Pancreas (tissue), 10 donors: ENCODE results near the gene UTP3. TPM values are rescaled to one million over a fixed set of nuclear protein-coding genes. Genes with fewer than 3 reads are reported as not detected.
A peak's percentile ranks its signal among the peaks of the same experiment; 100 is the strongest.
"Not testable (repeated sequence)": the region's sequence is repeated elsewhere in the genome, so short reads cannot be mapped to it uniquely, and the experiment has no call there.

ENCODE experiments used
- ATAC-seq, 4 donors: fragments of 200-7000 bp; cut with Tn5 transposase; one replicate each; pipeline versions ENCODE4 v1.8.0 to v1.9.1; 2020; ENCODE audit warnings: mild to moderate bottlenecking in 4 of 4, moderate library complexity in 4 of 4
- DNase-seq, 6 donors: peaks; one replicate each; pipeline ENCODE4 v3.0.0-alpha.2; 2020
- FAIRE-seq: peaks from 2 replicates; lab custom pipeline; 2012; peaks lifted over from hg19 to GRCh38; lab: Jason Lieb, UNC
- H3K27ac ChIP-seq, 4 donors: fragments of 200-600 bp; sonication (generic); 1 replicate in 3 of 4; 2 replicates in 1 of 4; pipeline versions ENCODE4 v1.5.0 to v1.8.0; 2020
- H3K27me3 ChIP-seq, 4 donors: fragments of 200-600 bp; one replicate each; pipeline ENCODE4 v1.8.0; 2021
- H3K36me3 ChIP-seq, 3 donors: fragments of 200-600 bp; sonication (generic) in 1 of 3; one replicate each; pipeline versions ENCODE4 v1.5.0 to v1.8.0; 2020 to 2021
- H3K4me1 ChIP-seq, 3 donors: fragments of 200-600 bp; one replicate each; pipeline ENCODE4 v1.8.0; 2021
- H3K4me3 ChIP-seq, 4 donors: fragments of 200-600 bp; sonication (generic) in 2 of 4; one replicate each; pipeline versions ENCODE4 v1.5.0 to v1.8.0; 2020 to 2021
- H3K9me3 ChIP-seq, 4 donors: fragments of 200-600 bp; one replicate each; pipeline ENCODE4 v1.8.0; 2021
- CTCF ChIP-seq, 4 donors: fragments of 200-600 bp; sonication (generic) in 3 of 4; IDR thresholded peaks; one replicate each; pipeline versions ENCODE4 v1.5.0 to v1.8.0; 2021; ENCODE audit warnings: antibody characterized with exemption in 4 of 4
- WGBS, 2 donors: extraction: QIAGEN DNeasy Blood & Tissue Kit; methylation state at CpG; one replicate each; pipeline ENCODE4 v1.1.7; 2013; 5-methylcytosine and 5-hydroxymethylcytosine counted together
- intact Hi-C, 3 donors: fragments of 100-400 bp; cut with DNase I; formaldehyde crosslinking; loops; one replicate each; pipeline versions ENCODE4 v1.11.1 to v1.14.2; 2022
- polyA plus RNA-seq, 2 donors: library from polyadenylated mRNA; stranded (reverse); fragments of 200-250 nt; gene quantifications; one replicate each; pipeline ENCODE4 v1.2.3, GENCODE V29; 2013
- total RNA-seq, 6 donors: library from RNA; stranded (reverse); fragmentation: NEBNext Ultra II Directional in 4 of 6; extraction: Animal tissue kit (Norgen Biotek cat#: 25700) in 4 of 6; gene quantifications; one replicate each; pipeline versions ENCODE4 v1.2.1 to v1.2.4, GENCODE V29; 2021 to 2023
- donor health status: healthy with polysubstance abuse.
- donor health status: DM: no; HTN: no; CAD: no; lungs with moderate emphysema.
- donor health status: DM: no; HTN: no; CAD: no.
- donor health status: control.
- donor health status: control.
- donor health status: Bipolar disorder and iron deficiency.
- donor health status: DM: yes; HTN: yes; CAD: no.
- donor health status: DM: no; HTN: no; CAD: no.
- donor health status: DM: no; HTN: no; CAD: no.
- donor health status: DM: yes; HTN: yes; CAD: no.

UTP3 gene
- total and polyA plus RNA-seq, 8 donors, result 6.5 to 15.4 (median 10.5) TPM

- peak in 1 of 6 donors; percentile 21 for DNase-seq
- intact Hi-C loops, result no loop called here
- TF ChIP-seq CTCF (IDR thresholded peaks at IDR 0.05), result no peak
- WGBS, 2 donors, result 1 to 2% methylated on average over 5 of the region's 5 CpGs
- no peaks in the 10 kb centered on the region for H3K27me3 ChIP-seq
- peak; percentile 78 to 94 (median 91) for ATAC-seq
- no peaks in the 10 kb centered on the region for H3K9me3 ChIP-seq
- H3K4me1 ChIP-seq, result peaks cover 0 to 18% (median 4%) of the 10 kb centered on the region in 3 donors
- H3K4me3 ChIP-seq, result peak overlapping the region in 3 of 4 donors; percentile 11 to 37 (median 34)
- FAIRE-seq, result peak; percentile 65
- peak overlapping the region; percentile 29 to 85 (median 70) for H3K27ac ChIP-seq
- no peaks in the 10 kb centered on the region for H3K36me3 ChIP-seq
These were observed 46.0 kb downstream of the UTP3 start for GRCh38 chr4:70734168-70734954.

GRCh38 chr4:70734971-70735370 lies 46.6 kb downstream of the UTP3 start:
- peak overlapping the region; percentile 29 to 85 (median 70) for H3K27ac ChIP-seq
- peak overlapping the region in 3 of 4 donors; percentile 11 to 37 (median 34) for H3K4me3 ChIP-seq
- WGBS, 2 donors, result 2% methylated on average over 3 of the region's 3 CpGs
- ATAC-seq (peak; percentile 21 to 38 (median 30)), FAIRE-seq (no peak), DNase-seq (no peak)
- peaks cover 0 to 21% (median 6%) of the 10 kb centered on the region in 3 donors for H3K4me1 ChIP-seq
- H3K27me3 ChIP-seq, result no peaks in the 10 kb centered on the region
- intact Hi-C loops, result no loop called here
- no peaks in the 10 kb centered on the region for H3K36me3 ChIP-seq
- H3K9me3 ChIP-seq, result no peaks in the 10 kb centered on the region
- no peak for TF ChIP-seq CTCF (IDR thresholded peaks at IDR 0.05)

GRCh38 chr4:70735915-70736314 lies 47.6 kb downstream of the UTP3 start:
- Histone ChIP-seq H3K27ac (peak overlapping the region in 1 of 4 donors; percentile 75), H3K4me1 (peaks cover 0 to 21% (median 11%) of the 10 kb centered on the region in 3 donors)
- intact Hi-C loops, DNase-seq, H3K36me3 ChIP-seq, H3K9me3 ChIP-seq, H3K27me3 ChIP-seq, H3K4me3 ChIP-seq: not testable (repeated sequence)
- TF ChIP-seq CTCF (IDR thresholded peaks at IDR 0.05), result peak in 1 of 4 donors; percentile 13
- peak; percentile 13 for FAIRE-seq
- WGBS, 2 donors, result 60 to 61% methylated on average over 2 of the region's 2 CpGs
- peak in 3 of 4 donors; percentile 41 to 65 (median 41) for ATAC-seq

DNA sequence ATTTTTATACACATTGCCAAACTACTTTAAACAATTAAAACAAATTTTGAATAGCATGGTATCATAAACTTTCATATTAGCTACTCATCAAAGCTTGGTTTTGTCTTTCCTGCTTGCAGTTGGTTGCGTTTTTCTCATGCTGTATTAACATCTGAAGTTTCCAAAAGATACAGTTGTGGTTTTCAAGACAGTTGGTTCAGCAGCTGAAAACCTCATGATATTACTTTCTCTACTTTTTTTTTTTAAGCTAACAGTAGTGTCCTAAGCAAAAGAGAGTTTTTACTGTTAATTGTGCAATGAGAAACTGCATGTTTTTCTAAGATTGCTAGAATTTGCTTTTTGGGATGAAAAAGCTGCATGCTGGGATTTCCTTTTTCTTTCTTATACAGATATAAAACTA lies 48.7 kb downstream of the UTP3 start:
- no peak for FAIRE-seq
- H3K27ac ChIP-seq, result no peak overlapping the region
- H3K27me3 ChIP-seq, result no peaks in the 10 kb centered on the region
- H3K36me3 ChIP-seq, result no peaks in the 10 kb centered on the region
- no peak for DNase-seq
- no peak overlapping the region for H3K4me3 ChIP-seq
- TF ChIP-seq CTCF (IDR thresholded peaks at IDR 0.05), result no peak
- 80 to 95% methylated on average over 1 of the region's 1 CpG for WGBS, 2 donors
- ATAC-seq, result no peak
- no peaks in the 10 kb centered on the region for H3K9me3 ChIP-seq
- intact Hi-C loops, result no loop called here
- peaks cover 0 to 21% (median 11%) of the 10 kb centered on the region in 3 donors for H3K4me1 ChIP-seq

GRCh38 chr4:70737409-70737808 lies 49.1 kb downstream of the UTP3 start:
- H3K27me3 ChIP-seq, result no peaks in the 10 kb centered on the region
- ATAC-seq (no peak), DNase-seq (no peak), FAIRE-seq (no peak)
- peaks cover 0 to 21% (median 11%) of the 10 kb centered on the region in 3 donors for H3K4me1 ChIP-seq
- WGBS, 2 donors, result 87 to 90% methylated on average over 2 of the region's 2 CpGs
- H3K9me3 ChIP-seq, result no peaks in the 10 kb centered on the region
- H3K4me3 ChIP-seq, result no peak overlapping the region
- no peak overlapping the region for H3K27ac ChIP-seq
- H3K36me3 ChIP-seq, result no peaks in the 10 kb centered on the region
- intact Hi-C loops, result no loop called here
- no peak for TF ChIP-seq CTCF (IDR thresholded peaks at IDR 0.05)
